ENCODE data around the gene IFIT1B.
"Not testable (repeated sequence)": the region's sequence is repeated elsewhere in the genome, so short reads cannot be mapped to it uniquely, and the experiment has no call there.

The IFIT1B gene

GRCh38 chr10:89348481-89348880 lies 29.4 kb upstream of the IFIT1B start:
- DNase-seq (ENCODE audit: low read depth in 2 of 2): no peak

- DNase-seq (ENCODE audit: low read depth in 2 of 2): no peak
These were observed 28.9 kb upstream of the IFIT1B start for GRCh38 chr10:89348975-89349374.

GRCh38 chr10:89350631-89351315 lies 27.1 kb upstream of the IFIT1B start:
- not testable (repeated sequence) for DNase-seq (ENCODE audit: low read depth in 2 of 2)

DNA sequence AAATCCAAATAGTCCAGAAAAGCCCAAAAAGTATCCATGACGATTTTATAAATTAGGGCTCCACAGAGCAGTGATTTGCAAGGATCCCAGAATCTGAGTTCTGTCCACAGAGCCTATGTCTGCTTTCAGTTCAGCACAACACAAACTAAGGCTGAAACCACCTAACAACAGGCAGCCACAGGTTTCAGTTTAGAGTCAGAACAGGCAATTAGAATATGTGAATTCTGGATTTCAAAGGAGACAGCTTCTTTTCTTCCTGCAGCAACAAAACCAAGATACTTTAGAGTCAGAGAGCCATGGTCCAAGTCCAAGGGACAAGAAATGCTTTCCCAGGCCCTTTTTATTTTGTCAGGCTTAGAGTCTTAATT lies 26.5 kb upstream of the IFIT1B start:
- no peak for DNase-seq (ENCODE audit: low read depth in 2 of 2)

- DNase-seq (ENCODE audit: low read depth in 2 of 2): no peak
These were observed 25.9 kb upstream of the IFIT1B start for GRCh38 chr10:89351780-89352597.

DNA sequence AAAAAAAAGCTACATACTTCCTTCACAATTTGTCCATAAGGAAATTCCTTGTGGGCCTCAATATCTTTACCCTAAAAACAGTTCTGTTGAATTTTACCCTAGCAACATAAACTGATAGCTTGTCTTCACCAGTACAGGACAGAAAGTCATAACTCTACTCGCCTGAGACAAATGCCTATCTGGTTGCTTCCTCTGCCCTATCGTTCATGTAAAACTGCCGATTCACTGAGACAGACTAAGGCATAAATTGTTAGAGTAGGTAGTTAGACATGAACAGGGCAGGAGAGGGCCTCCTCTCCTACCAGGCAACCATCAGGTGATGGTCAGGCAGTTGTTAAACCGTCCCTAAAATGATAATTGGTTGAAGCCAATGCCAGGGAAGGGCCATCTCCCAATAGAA lies 25.1 kb upstream of the IFIT1B start:
- no peak for DNase-seq (ENCODE audit: low read depth in 2 of 2)

- DNase-seq (ENCODE audit: low read depth in 2 of 2): no peak
These were observed 22.4 kb upstream of the IFIT1B start for GRCh38 chr10:89355394-89355931.

- no peak for DNase-seq (ENCODE audit: low read depth in 2 of 2)
These were observed 20.8 kb upstream of the IFIT1B start for GRCh38 chr10:89357096-89357495.

DNA sequence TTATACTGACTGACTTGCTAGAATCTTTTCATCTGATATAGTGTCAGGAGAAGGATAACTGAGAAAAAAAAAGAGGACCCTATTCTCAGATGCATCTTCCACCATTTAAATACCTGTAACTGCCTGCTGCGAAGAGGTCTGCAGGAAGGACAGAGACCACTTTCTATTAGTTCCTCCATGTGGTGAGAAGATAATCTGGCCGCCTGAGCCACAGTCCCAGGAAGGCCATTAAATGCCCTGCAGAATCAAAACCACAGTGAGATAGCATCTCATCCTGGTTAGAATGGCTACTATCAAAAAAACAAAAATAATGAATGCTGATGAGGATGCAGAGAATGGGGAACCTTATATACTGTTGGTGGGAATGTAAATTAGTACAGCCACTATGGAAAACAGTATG lies 19.9 kb upstream of the IFIT1B start:
- DNase-seq (ENCODE audit: low read depth in 2 of 2): no peak

DNA sequence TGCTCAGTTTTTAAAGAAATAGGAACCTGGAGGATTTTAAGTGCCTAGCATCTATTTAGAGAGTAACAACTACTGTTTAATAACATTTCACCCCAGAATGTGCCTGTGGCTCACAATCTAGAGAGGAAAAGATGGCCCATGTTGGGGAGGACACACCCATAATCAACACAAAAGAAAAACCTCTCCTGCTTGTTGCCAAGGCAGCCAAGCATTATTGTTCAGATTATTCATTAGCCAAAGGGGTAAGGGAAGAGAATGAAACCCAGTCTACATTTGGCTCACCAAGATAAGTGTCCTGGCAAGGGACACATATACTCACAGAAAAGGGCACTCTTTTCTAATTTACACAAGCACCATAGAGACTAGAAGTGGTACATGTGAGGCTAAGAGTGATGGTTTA lies 17.7 kb upstream of the IFIT1B start:
- DNase-seq (ENCODE audit: low read depth in 2 of 2): no peak

- DNase-seq (ENCODE audit: low read depth in 2 of 2): no peak
These were observed 14.9 kb upstream of the IFIT1B start for GRCh38 chr10:89362929-89363328.

DNA sequence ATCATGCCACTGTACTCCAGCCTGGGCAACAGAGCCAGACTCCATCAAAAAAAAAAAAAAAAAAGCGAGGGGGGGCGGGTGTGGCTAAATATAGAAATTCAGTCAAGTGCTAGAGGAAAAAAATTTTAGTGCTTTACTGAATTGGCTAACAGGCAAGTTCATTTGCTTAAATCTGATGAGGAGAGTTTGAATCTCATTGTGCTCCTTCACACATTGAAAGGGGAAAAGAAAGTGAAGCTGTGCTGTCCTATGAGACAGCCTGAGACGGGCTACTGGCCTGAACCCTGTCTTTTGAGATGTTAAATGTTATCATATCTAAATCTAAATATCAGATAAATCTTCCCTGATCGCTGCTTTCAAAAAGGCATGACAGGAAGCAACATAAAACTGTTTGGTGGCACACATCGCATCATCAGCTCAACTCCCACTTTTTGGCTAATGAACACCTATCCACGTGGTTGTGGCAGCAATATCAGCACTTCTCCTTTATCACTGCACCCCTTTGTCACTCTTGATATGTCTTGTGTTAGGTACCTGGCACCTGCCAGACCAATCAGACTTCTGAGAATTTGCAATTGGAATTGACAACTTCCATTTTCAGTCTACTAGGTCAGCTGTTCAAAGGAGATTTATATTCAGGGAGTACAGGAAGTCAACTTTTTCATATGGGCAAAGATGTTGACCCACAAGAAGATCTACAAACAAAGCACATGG lies 14.0 kb upstream of the IFIT1B start:
- no peak for DNase-seq (ENCODE audit: low read depth in 2 of 2)

GRCh38 chr10:89364531-89364930 lies 13.3 kb upstream of the IFIT1B start:
- no peak for DNase-seq (ENCODE audit: low read depth in 2 of 2)

GRCh38 chr10:89367529-89367928 lies 10.3 kb upstream of the IFIT1B start:
- DNase-seq (ENCODE audit: low read depth in 2 of 2): no peak

DNA sequence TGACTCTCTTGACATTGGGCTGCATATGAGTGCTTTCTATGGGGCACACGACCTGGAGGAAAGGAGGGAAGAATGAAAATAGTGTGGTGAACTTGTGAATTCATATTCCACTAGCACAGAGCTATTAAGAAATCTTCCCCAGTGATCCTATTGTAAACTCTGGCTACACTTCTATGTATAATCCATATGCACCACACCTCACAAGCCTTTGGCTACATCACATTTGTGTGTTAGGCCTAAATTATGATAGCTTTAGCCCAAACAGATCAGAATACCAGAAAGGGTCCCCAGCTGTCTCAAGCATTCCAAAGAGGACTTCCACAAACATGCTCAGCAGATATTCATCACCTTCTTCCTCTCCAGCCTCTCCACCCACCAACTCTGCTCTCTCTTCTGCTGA lies 9.7 kb upstream of the IFIT1B start:
- no peak for DNase-seq (ENCODE audit: low read depth in 2 of 2)

- no peak for DNase-seq (ENCODE audit: low read depth in 2 of 2)
These were observed 8.4 kb upstream of the IFIT1B start for GRCh38 chr10:89369156-89370105.

GRCh38 chr10:89371079-89371478 lies 6.8 kb upstream of the IFIT1B start:
- DNase-seq (ENCODE audit: low read depth in 2 of 2): no peak

GRCh38 chr10:89371987-89372386 lies 5.9 kb upstream of the IFIT1B start:
- DNase-seq (ENCODE audit: low read depth in 2 of 2): no peak

DNA sequence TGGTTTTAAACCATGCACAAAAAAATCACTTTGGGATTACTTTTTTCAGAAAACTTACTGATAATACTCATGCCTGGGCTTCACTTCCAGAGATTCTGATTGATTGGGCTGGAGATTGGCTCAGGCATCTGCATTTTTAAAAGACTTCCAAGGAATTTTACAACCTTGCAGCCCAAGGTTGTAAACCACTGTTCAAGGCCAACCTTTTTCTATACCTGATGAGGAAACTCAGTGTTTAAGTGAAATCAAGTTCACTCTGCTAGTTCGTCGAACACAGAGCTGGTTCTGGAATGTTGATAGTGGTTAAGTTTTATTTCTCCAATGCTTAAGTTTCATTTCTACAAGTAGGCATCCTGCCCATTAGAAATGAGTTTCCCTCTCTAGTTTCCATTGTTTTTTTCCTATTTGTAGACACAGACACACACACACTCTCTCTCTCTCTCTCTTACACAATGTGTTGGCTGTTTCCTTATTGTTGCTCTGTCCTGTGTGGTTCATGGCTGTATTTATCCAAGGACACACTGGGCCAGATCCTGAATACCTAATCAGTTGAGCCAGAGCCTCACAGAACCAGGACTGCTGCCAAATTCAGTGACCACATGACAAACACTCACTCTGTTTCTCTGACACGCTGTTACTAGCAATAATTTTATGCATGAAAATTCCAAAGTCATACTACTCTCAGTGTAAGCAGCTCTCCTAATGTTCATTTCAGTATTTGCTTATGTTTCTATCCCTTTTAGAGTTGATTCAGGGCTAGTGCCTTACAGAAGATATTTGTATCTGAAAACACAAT lies 3.7 kb upstream of the IFIT1B start:
- DNase-seq (ENCODE audit: low read depth in 2 of 2): no peak

GRCh38 chr10:89374713-89375141 lies 3.1 kb upstream of the IFIT1B start:
- no peak for DNase-seq (ENCODE audit: low read depth in 2 of 2)

All from stimulated activated CD4-positive, alpha-beta T cell treated with anti-CD3 and anti-CD28 coated beads, Interleukin-12 subunit alpha, Interleukin-12 subunit beta, amount 100 ng/mL, for 24 hours (primary cell).